Muscle of arm (tissue), 12 donors: ENCODE measurements around the gene CD300A. TPM values are rescaled to one million over a fixed set of nuclear protein-coding genes. Genes with fewer than 3 reads are reported as not detected.
"Not testable (repeated sequence)": the region's sequence is repeated elsewhere in the genome, so short reads cannot be mapped to it uniquely, and the experiment has no call there.

Source experiments
- DNase-seq: peaks from one replicate; pipeline ENCODE4 v3.0.0-alpha.2; 2013
- polyA plus RNA-seq, 12 donors: library from polyadenylated mRNA; unstranded; fragments of 120-200 nt; gene quantifications; one replicate each; pipeline ENCODE4 v1.2.1, GENCODE V29; 2013; ENCODE audit not compliant: insufficient read length in 12 of 12

The CD300A gene
- polyA plus RNA-seq, 12 donors, result 1.1 to 2.6 (median 1.9) TPM; not detected in 2

DNA sequence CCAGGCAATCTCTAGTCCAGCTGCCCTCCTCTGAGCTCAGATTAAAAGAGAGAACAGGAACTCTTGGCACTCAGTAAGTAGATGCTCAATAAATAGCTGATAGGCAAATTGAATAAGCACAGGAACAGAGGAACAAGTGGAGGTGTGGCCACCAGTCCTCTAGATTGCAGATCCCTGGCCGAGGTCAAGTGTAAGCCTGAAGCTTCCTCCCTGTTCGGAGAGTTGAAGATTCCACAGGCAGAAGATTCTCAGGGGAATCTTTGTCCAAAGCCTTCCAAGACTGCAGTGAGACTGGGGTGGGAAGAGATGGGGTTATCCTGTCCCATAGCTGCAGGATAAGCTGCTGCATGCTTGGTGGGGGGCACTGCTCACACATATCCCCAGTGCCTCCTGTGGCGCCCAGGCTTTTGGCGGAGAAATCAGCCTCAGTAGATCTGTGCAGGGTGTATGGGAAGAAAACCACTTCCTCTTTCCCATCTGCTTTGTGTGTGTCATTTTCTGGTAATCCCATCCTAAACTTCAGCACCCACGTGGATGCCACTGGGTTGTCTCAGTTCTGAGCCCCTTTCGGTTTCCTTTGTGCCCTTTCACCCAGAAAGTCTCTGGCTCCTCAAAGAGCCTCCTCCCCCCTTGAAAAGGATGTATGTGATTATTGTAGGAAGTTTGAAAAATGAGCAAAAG is 12.1 kb downstream of the CD300A start:
- no peak for DNase-seq

DNA sequence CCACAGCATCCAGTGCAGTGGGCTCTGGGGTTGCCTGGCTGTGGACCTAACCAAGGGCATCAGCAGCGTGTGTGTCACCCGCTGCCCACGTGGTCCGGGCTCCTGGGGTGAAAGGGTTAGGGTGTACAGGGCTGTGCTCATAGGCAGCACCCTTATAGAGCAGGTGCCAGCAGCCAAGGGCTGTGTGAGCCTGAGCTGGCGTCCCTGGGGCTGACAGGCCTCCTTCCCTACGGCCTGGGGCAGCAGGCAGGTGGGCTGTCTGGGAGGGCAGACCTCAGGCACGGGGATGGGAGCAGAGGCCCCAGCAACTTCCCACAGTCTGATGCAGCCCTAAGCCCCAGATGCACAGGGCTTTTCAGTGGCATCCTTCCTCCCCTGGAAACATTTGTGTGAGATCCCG is 13.9 kb downstream of the CD300A start:
- no peak for DNase-seq

DNA sequence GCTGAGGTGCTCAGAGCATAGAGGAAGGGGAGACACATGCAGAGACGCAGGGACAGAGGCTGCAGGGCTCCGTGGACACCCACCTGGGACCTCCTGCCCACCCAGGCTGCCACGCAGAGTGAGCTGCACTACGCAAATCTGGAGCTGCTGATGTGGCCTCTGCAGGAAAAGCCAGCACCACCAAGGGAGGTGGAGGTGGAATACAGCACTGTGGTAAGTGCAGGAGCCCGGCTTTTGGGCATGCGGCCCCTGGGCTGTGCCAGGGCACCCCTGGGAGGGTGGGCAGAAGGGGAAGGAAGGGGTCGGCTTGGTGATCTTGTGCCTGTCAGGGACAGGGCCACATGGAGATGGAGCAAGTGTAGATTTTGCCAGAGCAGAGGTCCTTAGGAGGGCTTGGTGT is 15.2 kb downstream of the CD300A start:
- DNase-seq, result no peak

DNA sequence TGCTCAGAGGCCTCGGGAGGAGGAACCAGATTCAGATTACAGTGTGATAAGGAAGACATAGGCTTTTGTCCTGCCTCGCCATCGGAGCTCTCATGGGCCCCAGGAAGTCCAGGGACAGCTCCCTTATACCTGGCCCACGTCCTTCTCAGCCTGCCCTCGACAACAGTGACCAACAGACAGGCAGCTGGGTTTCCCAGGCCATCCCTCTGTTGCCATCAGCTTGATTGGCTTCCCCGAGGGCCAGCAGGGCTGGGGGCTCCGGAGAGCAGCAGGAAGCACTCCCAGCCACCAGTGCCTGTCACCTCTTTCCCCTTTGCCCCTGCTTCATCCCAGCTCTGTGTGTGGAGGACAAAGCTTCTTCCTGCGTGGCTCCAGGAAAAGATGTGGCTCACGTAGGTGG is 17.6 kb downstream of the CD300A start:
- DNase-seq, result no peak

DNA sequence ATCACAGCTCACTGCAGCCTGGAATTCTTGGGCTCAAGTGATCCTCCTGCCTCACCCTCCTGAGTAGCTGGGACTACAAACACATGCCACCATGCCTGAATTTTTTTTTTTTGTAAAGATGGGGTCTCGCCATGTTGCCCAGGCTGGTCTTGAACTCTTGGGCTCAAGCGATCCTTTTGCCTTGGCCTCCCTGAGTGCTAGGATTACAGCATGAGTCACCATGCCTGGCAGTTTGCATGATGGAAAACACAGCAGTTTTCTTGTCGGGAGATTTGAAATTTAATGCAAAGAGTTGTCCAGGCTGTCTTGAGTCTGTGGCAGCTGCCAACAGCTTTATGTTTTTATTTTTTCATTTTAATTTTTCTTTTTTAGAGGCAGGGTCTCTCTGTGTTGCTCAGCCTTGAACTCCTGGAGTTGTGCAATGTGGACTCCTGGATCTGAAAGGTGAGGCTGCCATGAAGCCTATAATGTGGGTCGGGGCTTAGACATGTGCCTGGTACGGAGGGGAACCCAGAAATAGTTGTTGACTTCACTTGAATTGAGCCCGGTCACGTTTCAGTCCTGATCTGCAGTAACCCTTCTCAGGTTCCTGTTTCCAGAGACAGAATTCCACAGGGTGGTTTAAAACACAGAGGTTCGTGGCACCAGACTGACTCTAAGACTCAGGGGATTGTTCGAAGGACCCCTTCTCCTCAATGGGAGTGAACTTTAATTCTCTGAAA is 18.7 kb downstream of the CD300A start:
- no peak for DNase-seq

DNA sequence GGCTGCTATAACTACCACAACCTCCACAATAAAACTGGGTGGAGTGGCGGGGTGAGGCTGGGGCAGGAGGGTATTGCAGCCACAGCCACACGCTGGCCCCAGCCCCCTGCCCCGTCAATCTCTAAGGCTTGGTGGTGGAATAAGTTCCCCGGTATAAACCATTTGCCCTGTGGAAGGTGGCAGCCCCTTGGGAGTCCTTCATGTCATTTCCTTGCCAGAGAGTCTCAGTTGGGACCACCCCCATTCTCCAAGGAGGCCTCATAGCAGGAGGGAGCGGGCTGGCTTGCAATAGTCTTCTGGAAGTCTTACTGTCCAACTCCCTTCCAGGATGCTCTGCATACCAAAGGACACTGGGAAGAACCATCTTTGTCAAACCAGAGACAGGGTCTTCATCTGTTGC is 19.4 kb downstream of the CD300A start:
- DNase-seq, result no peak

DNA sequence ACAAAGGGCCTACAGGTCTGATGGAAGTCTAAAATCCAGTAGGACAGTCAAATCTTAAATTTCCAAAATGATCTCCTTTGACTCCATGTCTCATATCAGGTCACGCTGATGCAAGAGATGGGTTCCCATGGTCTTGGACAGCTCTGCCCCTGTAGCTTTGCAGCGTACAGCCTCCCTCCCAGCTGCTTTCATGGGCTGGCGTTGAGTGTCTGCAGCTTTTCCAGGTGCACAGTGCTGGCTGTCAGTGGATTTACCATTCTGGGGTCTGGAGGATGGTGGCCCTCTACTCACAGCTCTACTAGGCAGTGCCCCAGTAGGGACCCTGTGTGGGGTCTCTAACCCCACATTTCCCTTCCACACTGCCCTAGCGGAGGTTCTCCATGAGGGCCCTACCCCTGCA is 21.8 kb downstream of the CD300A start:
- not testable (repeated sequence) for DNase-seq

DNA sequence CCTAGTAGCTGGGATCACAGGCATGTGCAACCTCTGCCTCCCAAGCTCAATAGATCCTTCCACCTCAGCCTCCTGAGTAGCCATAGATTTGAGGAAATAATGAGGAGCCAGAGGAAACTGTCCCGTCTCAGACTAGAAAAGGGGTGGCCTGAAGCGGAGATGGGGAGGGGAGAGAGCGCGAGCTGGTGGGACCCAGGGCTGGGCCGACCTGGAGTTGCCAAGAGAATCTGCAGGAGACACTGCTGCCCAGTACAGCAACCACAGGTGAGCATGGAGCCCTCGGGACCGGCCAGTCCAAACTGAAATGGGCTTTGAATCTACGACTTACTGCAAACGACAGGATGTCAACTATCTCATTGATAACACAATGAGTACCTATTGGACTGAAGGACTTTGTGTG is 24.3 kb downstream of the CD300A start:
- no peak for DNase-seq

DNA sequence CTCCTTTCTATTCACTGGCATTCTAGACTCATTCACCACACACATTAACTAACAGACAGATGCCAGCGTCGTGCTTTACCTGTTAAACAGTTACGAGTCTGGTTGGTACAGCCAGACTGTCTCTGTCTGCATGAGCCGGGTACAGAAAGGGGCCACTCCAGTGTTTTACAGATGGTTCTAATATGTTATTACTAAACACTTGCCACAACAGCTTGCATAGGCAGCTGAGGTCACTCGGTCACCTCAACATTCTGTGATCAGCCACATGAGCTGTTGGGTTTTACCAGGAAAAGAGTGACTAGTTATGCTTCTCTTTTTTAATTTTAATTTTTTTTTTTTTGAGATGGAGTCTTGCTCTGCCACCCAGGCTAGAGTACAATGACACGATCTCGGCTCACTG is 25.2 kb downstream of the CD300A start:
- no peak for DNase-seq

DNA sequence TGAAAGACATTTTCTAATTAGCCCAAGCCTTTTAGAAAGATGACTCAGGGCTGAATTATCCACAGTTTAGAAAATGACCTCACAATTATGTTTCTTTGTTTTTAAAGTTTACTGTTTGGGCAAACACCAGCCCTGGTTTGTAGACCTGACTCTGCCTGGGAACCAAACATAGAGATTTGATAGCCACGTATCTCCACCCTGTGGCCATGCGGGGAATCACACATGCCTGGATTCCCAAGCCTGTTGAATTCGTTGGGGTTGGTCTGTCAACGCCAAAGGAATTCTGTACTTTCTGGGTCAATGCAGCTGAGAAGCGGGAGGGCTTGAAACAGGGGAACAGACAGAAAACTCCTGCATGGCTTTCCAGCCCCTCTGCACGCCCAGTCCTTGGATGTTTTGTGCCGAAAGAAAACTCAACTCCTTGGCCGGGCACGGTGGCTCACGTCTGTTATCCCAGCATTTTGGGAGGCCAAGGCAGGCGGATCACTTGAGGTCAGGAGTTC is 26.9 kb downstream of the CD300A start:
- DNase-seq, result peak; percentile 63

DNA sequence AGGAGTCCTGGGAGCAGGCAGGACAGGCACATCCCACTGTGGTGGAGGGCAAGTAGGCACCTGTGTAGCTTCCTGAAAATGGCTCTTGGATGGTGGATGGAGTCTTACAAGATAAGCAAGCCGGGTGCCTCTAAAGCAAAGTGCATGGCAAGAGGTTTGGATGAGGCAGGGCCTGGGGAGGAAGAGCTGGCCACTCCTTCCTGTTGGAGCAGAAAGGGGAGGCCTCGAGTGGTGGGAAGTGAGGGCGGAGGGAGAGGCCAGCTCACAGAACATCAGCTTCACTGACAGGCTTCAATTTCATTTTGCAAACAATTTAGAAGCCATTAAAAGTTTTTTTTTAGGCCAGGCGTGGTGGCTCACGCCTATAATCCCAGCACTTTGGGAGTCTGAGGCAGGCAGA is 31.0 kb downstream of the CD300A start:
- DNase-seq, result no peak

DNA sequence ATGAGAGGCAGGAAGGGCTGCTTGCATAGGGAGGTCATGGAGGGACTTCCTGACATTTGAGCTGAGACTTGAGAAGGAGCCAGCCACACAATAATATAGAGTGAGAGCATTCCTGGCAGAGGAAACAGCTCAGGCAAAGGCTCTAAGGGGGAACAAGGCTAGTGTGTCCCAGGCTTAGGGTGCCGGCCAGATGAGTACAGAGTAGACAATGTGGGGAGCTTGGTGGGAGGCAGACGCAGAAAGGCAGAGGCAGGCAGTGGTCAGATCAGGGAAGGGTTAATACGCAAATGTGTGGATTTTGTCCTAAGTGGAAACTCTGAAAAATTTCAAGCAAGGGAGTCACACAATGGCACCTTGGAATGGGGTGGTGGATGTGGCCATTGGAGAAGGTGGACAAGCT is 33.6 kb downstream of the CD300A start:
- DNase-seq, result no peak

DNA sequence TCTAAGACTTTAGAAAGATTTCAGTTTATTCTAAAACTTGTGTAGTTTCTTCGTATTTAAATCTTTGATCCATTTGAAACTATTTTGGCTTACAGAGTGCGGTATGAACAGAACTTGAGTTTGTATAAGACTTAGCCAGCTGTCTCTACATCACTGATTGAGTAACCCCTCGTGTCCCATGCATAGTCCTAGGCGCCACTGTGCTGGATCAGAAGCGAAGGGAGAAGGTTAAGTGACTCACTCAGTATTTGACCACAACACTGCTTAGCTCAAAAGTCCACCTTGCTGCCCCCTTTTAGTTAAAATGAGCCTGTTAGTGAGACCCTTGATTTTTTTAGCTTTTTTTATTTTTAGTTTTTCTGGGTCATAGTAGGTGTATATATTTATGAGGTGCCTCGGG is 36.4 kb downstream of the CD300A start:
- no peak for DNase-seq

DNA sequence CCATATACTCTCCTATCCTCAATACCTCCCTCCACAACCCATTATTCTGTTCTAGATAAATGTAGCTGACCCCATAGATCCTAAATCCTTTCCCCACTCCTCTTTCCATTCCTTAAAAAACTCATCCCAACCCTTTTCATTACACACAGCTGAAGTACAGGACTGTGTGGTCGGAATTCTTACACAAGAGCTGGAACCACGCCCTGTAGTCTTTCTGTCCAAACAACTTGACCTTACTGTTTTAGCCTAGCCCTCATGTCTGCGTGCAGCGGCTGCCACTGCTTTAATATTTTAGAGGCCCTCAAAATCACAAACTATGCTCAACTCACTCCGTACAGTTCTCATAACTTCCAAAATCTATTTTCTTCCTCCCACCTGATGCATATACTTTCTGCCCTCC is 37.5 kb downstream of the CD300A start:
- not testable (repeated sequence) for DNase-seq

DNA sequence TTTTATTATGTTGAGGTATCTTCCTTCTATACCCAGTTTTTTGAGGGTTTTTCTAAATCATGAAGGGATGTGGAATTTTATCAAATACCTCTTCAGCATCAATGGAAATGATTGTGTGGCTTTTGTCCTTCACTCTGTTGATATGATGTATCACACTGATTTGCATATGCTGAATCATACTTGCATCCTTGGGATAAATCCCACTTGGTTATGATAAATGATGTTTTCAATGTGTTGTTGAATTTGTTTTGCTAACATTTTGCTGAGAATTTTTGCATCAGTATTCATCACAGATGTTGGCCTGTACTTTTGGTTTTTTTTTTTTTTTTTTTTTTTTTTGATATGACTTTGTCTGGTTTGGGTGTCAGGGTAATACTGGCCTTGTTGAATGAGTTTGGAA is 41.7 kb downstream of the CD300A start:
- DNase-seq, result no peak

DNA sequence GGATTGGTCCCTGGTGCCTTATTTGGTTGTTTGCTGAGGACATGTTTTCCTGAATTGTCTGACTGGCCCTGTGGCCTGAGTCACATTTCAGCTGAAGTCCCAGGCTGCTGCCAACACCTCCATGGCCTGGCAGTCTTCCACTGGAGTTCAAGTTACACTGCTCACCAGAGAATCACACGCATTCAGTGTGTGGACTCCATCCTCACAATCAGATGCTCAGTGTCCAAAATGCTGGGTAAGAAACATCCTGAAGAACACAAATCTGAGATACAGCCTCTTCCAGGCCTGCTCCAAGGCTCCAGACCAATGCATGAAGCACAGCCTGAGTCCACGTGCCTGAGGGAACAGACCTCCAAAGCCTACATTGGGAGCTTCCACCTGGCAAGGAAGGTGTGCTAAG is 45.6 kb downstream of the CD300A start:
- no peak for DNase-seq

DNA sequence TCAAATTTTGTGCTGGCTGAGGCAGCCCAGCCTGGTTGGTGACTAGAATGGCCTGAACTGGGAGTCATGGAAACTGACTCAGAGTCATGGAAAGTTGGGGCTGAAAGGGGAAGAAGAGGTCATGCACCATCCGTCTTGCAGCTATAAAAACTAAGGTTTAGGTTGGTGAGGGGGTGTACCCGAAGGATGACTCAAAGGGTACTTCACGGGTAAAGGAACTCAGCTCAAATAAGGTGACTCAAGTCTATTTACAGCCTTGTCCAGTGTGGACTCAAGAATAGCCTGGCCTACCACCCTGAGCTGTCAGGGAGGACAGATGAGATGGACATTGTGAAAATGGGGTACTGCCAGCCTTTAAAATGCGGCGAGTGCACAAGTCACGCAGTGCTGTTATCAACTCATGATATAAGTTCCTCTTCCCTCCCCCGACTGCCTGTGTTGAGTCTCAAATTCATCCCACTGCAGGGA is 46.2 kb downstream of the CD300A start:
- no peak for DNase-seq

DNA sequence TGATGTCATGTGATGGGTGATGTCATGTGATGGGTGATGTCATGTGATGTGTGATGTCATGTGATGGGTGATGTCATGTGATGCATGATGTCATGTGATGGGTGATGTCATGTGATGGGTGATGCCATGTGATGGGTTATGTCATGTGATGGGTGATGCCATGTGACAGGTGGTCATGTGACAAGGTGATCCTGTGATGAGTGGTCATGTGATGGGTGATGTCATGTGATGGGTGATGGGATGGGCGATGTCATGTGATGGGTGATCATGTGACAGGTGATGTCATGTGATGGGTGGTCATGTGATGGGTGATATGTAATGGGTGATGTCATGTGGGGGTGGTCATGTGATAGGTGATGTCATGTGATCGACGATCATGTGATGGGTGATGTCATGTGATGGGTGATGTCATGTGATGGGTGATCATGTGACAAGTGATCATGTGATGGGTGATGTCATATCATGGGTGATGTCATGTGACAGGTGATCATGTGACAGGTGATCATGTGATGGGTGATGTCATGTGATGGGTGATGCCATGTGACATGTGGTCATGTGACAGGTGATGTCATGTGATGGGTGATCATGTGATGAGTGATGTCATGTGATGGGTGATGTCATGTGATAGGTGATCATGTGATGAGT is 47.7 kb downstream of the CD300A start:
- no peak for DNase-seq

DNA sequence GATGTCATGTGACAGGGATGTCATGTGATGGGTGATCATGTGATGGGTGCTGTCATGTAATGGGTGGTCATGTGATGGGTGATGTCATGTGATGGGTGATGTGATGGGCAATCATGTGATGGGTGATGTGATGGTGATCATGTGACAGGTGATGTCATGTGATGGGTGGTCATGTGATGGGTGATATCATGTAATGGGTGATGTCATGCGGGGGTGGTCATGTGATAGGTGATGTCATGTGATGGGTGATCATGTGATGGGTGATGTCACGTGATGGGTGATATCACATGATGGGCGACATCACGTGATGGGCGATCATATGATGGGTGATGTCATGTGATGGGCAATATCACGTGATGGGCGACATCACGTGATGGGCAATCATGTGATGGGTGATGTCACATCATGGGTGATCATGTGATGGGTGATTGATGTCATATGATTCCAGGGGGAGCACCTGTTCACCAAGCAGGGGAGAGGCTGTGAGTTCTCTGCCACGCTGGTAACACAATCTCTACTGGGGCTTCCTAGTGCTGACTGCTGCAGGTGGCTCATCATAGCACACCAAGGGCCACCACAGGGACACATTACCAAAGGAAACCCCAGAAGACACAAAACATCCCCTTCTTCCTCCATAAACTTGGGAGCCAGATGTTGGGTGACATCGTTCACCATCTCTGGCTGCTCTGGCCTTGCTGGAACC is 48.3 kb downstream of the CD300A start:
- no peak for DNase-seq

DNA sequence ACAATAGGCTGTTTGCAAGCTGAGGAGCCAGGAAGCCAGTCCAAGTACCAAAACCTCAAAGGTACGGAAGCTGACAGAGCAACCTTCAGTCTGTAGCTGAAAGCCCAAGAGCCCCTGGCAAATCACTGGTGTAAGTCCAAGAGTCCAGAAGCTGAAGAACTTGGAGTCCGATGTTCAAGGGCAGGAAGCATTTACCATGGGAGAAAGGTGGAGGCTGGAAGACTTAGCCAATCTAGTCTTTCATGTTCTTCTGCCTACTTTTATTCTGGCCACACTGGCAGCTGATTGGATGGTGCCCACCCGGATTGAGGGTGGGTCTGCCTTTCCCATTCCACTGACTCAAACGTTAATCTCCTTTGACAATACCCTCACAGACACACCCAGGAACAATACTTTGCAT is 49.5 kb downstream of the CD300A start:
- DNase-seq, result no peak

DNA sequence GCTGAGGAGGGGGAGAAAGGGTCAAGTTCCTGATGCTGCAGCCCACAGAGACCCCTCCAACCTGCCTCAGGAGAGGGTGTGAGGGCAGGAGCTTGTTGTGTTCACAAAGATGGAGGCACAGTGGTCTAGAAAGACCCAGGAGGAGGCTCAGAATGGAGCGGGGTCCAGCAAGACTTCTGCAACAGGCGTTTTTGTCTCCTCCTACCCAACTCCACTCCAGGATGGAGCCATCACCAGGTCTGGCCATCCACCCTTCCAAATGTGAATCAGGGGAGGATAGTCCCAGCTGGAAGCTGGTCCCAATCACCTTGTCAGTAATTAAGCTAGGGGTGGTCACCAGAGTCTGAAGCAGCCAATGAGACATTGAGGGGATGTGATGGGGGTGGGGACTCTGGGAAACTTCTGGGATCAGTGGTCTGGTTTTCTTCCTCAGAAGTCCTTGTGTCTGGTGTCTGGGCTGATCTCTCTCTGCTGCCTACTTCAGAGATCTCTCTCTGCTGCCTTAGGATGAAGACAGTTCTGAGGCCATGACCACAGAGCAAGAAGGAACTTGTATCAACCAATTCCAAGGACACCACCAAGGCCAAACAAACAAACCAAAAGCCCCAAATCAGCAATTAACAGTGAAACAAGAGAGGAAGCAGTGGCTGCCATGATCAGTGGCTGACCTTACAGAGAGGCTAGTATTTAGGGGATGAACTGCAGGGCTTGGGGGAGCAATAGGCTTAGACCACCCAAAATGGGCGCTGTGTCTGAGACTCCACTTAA is 50.3 kb downstream of the CD300A start:
- DNase-seq, result no peak
